ENCODE data around the gene WT1.

The WT1 gene

GRCh38 chr11:32386770-32387377 is 48.5 kb downstream of the WT1 start:
- H3K4me3 ChIP-seq (replicated peaks; ENCODE audit: low read depth, low read length): no peak overlapping the region
- DNase-seq (ENCODE audit: extremely low read depth, low read depth): peak; percentile 6
- TF ChIP-seq CTCF (IDR thresholded peaks at IDR 0.05; ENCODE audit: low read depth, low read length, missing control alignments): no peak

GRCh38 chr11:32385998-32386397 is 49.3 kb downstream of the WT1 start:
- TF ChIP-seq CTCF (IDR thresholded peaks at IDR 0.05; ENCODE audit: low read depth, low read length, missing control alignments): peak; percentile 55
- no peak overlapping the region for H3K4me3 ChIP-seq (replicated peaks; ENCODE audit: low read depth, low read length)
- peak; percentile 14 for DNase-seq (ENCODE audit: extremely low read depth, low read depth)

- no peak for DNase-seq (ENCODE audit: extremely low read depth, low read depth)
- TF ChIP-seq CTCF (IDR thresholded peaks at IDR 0.05; ENCODE audit: low read depth, low read length, missing control alignments): no peak
- H3K4me3 ChIP-seq (replicated peaks; ENCODE audit: low read depth, low read length): no peak overlapping the region
Measured at GRCh38 chr11:32382339-32383049, 52.8 kb downstream of the WT1 start.

- no peak for DNase-seq (ENCODE audit: extremely low read depth, low read depth)
- no peak for TF ChIP-seq CTCF (IDR thresholded peaks at IDR 0.05; ENCODE audit: low read depth, low read length, missing control alignments)
- H3K4me3 ChIP-seq (replicated peaks; ENCODE audit: low read depth, low read length): no peak overlapping the region
Measured at GRCh38 chr11:32381179-32381578, 54.2 kb downstream of the WT1 start.

GRCh38 chr11:32379719-32380118 is 55.6 kb downstream of the WT1 start:
- no peak for TF ChIP-seq CTCF (IDR thresholded peaks at IDR 0.05; ENCODE audit: low read depth, low read length, missing control alignments)
- no peak for DNase-seq (ENCODE audit: extremely low read depth, low read depth)
- no peak overlapping the region for H3K4me3 ChIP-seq (replicated peaks; ENCODE audit: low read depth, low read length)

- TF ChIP-seq CTCF (IDR thresholded peaks at IDR 0.05; ENCODE audit: low read depth, low read length, missing control alignments): no peak
- no peak for DNase-seq (ENCODE audit: extremely low read depth, low read depth)
Measured at GRCh38 chr11:32375826-32376225, 59.5 kb downstream of the WT1 start.

More at GRCh38 chr11:32375826-32376225, 59.5 kb downstream of the WT1 start:
- H3K4me3 ChIP-seq (replicated peaks; ENCODE audit: low read depth, low read length): no peak overlapping the region
